GM21423 (cell line): ENCODE measurements around the gene RAB37.

Source experiments
- ATAC-seq: cut with Tn5 transposase; IDR thresholded peaks from one replicate; pipeline ENCODE4 v1.9.1; 2021; ENCODE audit warnings: mild to moderate bottlenecking, moderate library complexity; ENCODE audit not compliant: unreplicated experiment

The RAB37 gene

DNA sequence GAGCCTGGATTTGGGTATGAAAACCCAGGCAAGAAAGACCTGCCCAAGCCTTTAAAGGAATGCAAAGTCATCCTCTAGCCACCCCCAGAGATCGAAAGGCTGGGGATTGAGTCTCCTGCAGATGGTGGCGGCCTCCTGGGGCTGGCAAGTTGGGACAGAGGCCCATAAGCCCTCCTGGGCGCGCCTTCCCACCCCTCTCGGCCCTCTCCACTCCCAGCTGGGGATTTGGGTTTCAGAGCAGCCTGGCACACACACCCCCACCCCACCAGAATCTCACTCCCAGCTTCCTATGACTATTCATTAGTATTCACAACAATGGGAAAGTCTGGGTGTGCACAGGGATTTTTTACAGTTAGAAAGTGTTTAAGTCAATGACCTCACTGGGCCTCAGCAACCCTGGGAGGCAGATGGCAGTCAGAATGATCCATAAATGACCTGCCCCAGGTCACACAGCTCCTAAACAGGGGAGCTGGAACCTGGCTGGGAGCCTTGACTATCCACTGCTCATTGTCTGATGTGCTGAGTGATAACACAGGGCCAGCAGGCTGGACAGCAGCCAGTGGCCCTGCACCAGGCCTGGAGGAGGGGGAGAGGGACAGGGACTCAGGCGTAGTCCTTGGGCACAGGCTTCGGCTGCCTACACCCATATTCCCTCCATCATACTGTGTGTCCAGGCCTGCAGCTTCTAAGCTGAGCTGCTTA lies 23.5 kb downstream of the RAB37 start:
- ATAC-seq = no peak

DNA sequence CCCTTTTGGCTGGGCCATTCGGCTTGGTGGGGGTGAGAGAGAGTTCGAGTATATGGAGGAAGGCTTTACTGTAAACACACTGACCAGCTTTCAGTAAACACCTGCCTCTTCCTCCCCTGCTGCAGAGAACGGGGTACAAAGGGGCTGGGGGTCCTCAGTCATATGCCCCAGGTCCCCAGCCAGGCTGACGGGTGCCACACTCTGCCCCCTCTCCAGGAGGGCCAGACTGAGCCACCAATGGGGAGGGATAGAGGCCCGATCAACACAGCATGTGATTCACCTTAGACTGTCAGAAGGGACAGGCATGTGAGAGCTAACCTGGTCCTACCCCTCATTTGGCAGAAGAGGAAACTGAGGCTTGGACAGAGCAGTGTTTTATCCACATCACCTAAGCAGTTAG lies 24.4 kb downstream of the RAB37 start:
- ATAC-seq = no peak

DNA sequence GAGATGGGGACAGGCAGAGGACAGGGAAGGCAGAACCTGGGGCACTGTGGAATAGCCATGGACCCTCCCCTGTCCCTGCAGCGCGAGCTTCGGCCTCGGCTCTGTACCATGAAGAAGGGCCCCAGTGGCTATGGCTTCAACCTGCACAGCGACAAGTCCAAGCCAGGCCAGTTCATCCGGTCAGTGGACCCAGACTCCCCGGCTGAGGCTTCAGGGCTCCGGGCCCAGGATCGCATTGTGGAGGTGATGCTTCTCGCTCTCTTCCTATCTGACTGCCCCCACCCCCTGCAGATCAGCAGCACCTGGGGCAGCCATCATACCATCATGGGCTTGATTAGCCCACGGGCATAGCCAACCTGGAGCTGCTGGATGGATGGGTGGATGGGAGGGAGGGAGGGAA lies 24.9 kb downstream of the RAB37 start:
- no peak for ATAC-seq

DNA sequence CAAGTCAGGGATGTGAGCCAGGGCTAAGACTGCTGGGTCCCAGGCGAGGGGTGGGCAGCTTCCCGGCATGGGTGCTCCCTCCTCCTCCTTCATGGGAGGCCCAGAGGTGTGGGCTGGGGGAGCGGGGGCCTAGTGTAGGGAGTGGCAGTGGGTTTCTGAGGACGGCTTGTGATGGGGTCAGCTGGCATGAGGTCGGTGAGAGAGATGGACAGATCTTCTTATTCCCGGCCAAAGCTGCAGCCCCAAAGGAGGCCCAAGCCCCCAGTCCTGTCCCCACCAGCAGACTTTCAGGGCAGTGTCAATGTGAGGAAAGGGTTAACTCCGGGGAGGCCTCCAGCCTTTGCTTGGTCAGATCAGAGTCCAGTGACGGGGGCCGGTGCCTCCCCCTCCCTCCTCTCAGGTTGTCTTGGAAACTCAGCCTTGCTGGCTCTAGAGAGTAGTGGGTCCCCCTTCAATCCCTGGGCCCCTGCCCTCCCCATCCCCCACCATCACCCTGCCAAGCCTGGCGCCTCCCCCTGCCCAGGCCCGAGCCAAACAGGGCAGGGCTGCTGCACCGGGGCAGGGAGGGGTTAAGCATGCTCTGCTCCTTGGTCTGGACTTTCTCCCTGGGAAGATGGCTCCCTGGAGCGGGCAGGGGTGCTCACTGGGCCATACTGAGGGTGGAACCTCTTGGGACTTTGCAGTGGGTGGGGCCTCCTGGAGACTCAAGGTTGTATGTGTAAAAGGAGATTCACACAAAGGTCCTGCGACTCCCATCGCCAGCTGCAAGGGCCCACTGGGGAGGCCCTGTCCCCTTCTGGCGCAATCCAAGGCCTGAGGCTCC lies 26.7 kb downstream of the RAB37 start:
- no peak for ATAC-seq

DNA sequence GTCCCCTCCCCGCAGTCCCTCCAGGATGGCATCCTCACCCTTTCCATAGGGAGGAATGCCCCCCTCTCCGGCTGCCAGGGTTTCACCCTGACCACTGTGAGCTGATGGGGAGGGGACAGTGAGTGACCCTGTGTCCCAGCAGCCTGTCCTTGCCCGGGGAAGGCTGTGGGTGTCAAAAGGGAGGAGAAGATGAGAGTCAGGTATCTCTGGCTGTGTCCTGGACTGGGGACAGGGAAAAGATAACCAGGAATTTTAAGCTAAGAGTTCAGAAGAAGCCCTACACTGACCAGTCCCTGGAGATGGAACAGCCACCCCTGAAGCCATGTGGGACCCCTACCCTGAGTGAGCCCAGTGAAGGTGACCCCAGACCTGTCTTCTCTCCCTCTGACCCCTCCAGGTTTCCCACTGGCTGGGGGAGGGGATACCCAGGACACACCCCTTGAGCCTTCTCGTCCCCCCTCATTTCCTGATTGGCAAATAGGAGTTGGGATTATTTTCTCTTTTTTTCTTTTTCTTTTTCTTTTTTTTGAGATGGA lies 27.8 kb downstream of the RAB37 start:
- no peak for ATAC-seq

DNA sequence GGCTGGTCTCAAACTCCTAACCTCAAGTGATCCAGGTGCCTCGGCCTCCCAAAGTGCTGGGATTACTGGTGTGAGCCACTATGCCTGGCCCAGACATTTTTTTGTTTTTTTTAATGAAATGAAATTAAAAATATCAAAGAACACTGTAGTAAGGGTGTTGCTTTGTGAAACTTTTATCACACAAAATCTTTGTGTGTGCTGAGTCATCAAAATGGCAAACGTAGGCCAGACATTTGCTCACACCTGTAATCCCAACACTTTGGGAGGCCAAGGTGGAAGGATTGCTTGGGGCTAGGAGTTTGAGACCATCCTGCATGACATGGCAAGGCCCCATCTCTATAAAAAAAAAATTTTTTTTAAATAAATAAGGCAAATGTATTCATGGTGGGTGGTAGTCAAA lies 29.4 kb downstream of the RAB37 start:
- no peak for ATAC-seq

DNA sequence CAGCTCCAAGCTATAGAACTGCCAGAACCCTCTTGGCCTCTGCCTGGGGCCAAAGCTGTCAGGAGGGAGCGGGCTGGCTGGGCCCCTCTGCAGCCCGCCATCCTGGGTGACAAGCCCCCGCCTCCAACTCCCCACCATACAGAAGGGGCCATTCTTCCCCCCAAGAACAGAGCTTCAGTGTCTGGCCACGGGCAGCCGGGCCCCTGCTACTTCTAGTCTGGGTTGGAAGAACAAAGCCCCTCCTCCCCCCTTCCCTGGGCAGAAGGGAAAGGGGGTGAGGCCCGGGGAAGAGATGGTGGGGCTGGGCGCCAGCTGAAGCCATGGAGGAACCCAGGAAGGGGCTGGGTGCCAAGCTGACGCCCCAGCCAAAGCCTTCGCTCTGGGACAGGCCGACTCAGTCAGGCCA lies 30.1 kb downstream of the RAB37 start:
- ATAC-seq = no peak

DNA sequence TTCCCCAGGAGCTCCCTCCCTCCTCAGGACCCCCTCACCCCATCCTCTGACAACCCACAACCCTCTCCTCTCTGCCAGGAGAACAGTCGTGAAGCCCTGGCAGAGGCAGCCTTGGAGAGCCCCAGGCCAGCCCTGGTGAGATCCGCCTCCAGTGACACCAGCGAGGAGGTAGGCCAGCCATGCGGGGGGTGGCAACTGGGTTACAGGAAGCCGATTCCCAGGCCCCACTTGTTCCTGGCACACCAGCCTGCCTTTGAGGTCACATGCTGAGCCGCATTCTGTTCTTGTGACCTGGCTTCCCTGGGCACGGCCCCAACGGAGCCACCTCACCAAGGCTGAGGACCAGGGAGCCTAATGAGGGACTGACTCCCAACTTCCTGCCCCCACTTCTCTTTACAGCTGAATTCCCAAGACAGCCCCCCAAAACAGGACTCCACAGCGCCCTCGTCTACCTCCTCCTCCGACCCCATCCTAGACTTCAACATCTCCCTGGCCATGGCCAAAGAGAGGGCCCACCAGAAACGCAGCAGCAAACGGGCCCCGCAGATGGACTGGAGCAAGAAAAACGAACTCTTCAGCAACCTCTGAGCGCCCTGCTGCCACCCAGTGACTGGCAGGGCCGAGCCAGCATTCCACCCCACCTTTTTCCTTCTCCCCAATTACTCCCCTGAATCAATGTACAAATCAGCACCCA lies 31.2 kb downstream of the RAB37 start:
- no peak for ATAC-seq

DNA sequence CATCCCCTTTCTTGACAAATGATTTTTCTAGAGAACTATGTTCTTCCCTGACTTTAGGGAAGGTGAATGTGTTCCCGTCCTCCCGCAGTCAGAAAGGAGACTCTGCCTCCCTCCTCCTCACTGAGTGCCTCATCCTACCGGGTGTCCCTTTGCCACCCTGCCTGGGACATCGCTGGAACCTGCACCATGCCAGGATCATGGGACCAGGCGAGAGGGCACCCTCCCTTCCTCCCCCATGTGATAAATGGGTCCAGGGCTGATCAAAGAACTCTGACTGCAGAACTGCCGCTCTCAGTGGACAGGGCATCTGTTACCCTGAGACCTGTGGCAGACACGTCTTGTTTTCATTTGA lies 31.7 kb downstream of the RAB37 start:
- no peak for ATAC-seq

DNA sequence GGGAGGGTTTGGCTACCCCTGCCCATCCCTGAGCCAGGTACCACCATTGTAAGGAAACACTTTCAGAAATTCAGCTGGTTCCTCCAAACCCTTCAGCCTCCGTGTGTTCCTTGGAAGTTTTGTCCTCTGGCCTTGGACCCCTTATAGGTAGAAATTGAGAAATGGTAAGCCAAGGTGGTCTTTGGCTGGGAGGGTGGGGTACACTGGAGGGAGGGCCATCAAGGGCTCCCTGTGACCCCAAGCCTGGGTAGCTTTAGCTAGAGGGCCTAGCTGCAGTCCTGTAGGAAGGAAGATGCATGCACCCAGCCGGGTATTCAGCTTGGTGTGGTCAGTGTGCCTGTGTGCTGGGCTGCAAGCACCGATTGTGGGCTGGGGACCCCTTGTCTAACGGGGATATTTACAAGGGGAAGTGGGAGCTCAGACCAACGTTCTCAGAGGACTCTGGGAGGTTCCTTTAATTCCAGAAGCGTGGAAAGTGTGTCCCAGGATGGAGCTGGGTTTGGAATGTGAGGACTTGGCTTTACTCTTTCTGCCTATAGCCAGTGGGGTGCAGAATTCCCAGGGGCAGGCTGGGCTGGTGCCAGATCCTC lies 32.3 kb downstream of the RAB37 start:
- ATAC-seq = no peak

DNA sequence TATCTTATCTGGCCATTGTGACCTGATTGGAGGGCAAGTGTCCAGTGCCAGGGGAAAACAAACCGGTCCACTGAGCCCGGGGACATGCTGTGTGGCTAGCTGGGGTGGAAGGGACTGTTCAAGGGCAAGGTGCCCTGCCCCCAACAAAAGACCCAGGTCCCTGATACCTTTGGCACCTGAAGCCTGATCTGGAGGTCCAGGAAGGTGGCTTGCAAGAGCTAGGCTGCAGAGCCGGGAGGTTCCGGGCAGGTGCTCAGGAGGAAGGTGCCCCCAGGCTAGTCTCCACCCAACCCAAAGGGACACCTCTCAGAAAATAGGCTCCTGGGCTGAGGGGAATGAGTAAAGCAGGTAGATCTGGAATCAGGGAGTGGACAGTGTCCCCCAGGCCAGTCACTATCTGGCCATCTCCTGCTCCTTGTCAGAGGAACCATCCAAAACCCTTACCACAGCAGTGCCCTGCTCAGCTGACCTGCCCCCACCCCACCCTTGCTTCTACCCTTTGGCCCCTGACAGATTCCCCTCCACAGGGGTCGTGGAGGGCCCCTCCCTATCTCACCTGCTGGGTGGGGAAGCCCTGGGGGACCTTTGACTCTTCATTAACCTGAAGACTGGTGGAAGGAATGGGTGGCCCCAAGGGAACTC lies 32.9 kb downstream of the RAB37 start:
- no peak for ATAC-seq

DNA sequence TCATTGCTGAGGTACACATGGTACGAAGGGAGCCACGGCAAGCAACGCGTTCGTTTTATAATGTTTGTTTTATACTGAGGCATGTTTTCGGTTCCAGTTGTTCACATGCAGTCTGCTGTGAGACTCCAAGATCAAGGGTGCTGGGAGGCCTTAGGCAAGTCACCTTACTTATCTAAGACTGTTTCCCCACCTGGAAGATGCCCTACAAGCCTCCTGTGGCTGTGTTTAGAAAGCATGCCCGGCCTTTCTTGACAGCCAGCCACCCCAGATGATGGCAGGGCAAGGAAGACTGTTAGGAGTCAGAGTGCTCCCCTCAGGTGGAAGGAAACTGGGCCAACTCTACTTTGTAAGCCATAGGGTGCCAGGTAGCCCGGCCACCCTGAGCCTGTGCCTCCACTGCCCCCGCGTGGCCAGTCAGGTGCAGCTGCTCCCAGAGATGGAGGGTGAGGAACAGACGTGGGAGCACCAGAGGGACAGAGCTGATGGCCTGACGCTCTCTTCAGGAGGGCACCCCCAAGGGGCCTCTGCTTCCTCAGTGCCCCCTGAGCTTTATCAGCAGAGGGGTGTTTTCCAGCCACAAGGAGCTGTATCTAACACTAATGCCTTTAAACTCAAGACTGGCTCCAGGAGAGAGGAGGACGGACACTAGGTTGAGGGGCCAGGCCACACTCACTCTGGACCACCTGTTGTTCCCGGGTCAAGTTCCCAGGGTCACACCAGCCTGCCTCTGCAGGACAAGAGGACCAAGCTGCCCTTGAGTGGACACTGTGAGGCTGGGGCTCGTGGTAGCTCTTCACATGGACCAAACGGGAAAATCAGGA lies 33.7 kb downstream of the RAB37 start:
- peak; percentile 60 for ATAC-seq

DNA sequence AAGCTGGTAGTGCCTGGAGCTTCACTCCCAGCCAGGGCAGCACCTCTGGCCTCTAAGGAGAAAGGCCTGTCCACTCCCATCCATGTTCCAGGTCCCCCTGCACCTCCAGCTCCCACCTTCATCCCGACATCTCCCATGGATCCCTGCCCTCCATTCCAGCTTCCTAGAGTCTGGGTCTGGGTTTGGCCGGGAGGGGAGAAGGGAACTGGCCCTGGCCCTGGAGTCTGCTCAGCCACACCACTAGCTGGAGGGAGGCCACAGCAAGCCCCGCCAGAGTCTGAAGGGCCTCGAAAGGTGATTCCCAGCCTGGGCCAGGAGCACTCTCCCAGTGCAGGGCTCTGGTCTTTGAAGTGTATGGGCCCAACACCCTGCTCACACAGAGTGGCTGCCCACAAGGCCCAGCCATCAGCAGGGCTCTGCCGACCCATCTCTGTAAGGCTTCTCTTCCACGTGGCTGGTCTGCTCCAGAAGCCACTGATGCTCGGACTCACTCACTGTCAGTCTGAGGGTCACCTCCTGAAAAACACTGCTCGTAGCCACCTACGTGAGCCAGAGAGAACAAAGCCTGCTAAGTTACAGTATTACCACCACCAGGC lies 34.4 kb downstream of the RAB37 start:
- no peak for ATAC-seq

DNA sequence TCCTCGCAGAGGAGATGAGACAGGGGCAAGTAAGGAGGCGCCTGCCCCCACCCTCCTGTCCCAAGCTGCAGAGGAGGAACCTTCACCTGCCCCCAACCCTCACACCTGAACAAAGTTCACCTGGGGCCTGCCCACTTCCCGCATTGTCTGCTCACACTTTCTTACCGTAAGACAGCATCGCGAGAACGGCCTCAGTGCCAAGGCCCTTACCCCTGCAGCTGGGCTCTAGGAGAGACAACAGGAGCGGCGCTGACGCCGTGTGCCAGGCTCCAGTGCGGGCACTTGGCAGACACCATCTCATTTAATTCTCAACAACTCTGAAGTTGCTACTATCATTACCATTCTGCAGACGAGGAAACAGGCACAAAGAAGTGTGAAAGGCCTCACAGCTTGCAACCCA lies 35.0 kb downstream of the RAB37 start:
- ATAC-seq = no peak

DNA sequence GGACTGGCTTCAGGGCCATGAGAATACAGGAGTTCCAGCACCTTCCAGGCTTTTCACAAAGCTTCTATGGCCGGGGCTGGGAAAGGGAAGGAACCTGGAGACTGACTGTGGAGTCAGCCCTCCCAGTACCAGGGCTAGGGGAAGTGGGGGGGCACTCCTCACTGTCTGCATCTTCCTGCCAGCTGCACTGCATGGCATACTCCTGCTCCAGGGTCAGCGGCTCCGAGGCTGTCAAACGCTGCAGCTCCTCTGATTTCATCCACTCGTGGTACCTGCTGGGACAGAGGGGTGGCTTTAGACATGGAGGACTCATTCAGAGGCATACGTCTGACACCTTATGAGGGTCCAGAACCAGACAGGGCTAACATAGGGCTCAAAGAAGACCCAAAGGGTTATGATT lies 36.4 kb downstream of the RAB37 start:
- ATAC-seq = no peak

DNA sequence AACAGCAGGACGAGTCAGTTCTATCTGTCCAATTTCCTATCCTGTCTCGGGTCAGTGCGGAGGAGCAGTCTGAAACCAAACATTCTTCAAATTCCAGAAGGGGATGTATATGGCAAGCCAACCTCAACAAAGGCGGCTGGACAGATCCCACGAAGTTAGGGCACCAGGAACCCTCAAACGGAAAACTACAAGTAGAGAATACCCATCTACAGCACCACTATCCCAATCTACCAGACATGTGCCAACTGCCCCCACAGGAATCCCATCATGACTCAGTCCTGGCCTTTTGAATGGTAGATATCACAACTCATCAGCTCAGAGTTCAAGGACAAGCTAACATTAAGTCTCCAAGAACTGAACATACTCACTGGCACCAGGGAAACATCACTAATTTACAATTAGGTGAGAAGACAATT lies 36.8 kb downstream of the RAB37 start:
- ATAC-seq = no peak

DNA sequence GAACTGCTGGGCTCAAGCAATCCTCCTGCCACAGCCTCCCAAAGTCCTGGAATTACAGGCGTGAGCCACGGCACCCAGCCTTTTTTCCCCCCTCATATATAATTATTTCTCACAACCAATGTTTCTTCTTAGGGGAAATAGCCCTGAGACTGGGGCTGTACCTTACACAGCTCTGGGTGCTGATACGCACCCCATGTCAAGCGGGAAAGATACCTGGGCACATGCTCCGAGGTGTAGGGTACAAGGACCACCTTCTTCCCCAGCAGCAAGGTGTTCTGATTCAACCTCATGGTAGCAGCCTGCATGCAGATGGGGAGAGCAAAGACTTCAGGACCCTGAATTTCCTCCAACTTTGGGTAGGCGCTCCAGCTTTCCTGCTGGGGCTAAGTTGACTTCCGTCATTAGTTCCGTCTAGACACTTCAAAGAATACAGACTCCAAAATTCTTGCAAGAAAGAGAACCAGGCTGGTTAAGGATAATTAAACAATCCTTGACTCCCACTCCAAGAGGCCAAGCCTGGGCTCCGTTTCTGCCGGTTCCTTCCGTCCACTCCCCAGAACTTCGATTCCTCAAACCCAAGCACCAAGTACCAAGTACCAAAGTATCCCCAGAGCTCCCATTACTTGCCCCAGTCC lies 38.5 kb downstream of the RAB37 start:
- no peak for ATAC-seq

DNA sequence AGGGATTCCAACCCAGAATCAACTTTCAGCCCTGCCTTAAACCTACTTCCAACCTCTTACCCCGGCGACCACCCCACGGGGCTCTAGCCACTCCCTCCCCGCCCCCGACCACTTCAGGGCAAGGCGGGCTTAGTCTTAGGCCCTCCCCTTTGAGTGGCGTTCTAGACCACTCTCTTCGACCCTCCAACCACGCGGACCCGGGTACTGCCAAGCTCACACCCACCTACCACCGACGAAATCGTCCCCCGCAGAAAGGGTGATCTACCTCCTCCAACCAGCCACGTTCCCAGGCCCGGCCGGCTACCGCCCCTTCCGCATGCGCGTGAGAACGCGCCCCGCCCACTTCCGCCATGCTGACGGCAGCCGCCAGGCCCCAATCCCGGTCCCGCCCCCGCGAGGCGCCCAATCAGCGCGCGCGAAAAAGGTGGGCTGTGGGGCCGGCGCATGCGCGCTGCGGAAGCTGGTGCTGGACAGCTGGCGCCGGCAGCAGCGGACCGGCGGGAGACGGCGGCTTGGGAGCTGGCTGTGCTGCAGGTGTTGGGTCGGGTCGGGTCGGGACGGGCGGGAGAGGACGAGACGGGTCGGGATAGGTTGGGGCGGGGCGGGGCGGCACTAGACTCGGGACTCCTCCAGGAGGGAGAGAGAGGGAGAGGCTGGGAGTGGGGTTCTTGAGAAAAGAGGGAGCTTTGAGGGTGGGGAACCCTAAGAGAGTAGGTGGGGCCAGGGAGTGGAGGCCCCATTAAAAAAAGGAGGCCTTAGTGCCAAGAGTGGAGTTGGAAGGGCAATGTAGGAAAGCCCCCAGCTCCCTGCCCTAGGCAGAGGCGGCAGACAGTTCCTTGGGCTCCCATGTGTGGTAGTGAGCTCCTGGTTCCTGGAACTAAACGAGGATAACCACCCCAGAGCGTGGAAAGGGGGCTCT lies 39.2 kb downstream of the RAB37 start, which contains the start of gene NAT9:
NAT9 (minus strand) TSS at position 302 of the 919 bp plus-strand sequence. CDS start 647 bp downstream, outside the sequence.
- ATAC-seq = peak; percentile 78
